Transverse colon (tissue), 4 donors: ENCODE measurements around the gene AHNAK. TPM values are rescaled to one million over a fixed set of nuclear protein-coding genes. Genes with fewer than 3 reads are reported as not detected.

ENCODE experiments used
- DNase-seq: peaks from one replicate; pipeline ENCODE4 v3.0.0-alpha.2; 2019
- H3K27ac ChIP-seq, 4 donors: fragments of 200-600 bp; sonication (generic); 2 replicates each; pipeline ENCODE4 v1.5.1; 2016 to 2018; ENCODE audit warnings: inconsistent platforms in 4 of 4
- H3K27me3 ChIP-seq: fragments of 200-600 bp; sonication (generic); 2 replicates; pipeline ENCODE4 v1.5.1; 2017; ENCODE audit warnings: inconsistent platforms
- H3K36me3 ChIP-seq, 4 donors: fragments of 200-600 bp; sonication (generic); 2 replicates each; pipeline ENCODE4 v1.5.1; 2017 to 2019; ENCODE audit warnings: inconsistent platforms in 4 of 4
- H3K4me1 ChIP-seq, 4 donors: fragments of 200-600 bp; sonication (generic); 2 replicates each; pipeline ENCODE4 v1.5.1; 2017 to 2020; ENCODE audit warnings: inconsistent platforms in 4 of 4
- H3K4me3 ChIP-seq, 4 donors: fragments of 200-600 bp; sonication (generic); 1 replicate in 1 of 4; 2 replicates in 3 of 4; pipeline versions ENCODE4 v1.5.1 to v1.6.1; 2017 to 2019; ENCODE audit warnings: inconsistent platforms in 4 of 4
- H3K9me3 ChIP-seq, 2 donors: fragments of 200-600 bp; sonication (generic); 2 replicates each; pipeline ENCODE4 v1.5.1; 2017 to 2019; ENCODE audit warnings: inconsistent platforms in 2 of 2
- EP300 ChIP-seq: sonication (generic); formaldehyde crosslinking; IDR thresholded peaks from one replicate; pipeline ENCODE4 v1.6.1; 2017; ENCODE audit warnings: antibody characterized with exemption, low read depth
- POLR2A ChIP-seq: fragments of 450-650 bp; IDR thresholded peaks from one replicate; pipeline ENCODE4 v1.6.1; 2016; ENCODE audit warnings: antibody characterized with exemption, mild to moderate bottlenecking, moderate library complexity
- POLR2AphosphoS5 ChIP-seq, 3 donors: sonication (generic); formaldehyde crosslinking; IDR thresholded peaks; one replicate each; pipeline ENCODE4 v1.6.1; 2016; ENCODE audit warnings: antibody characterized with exemption in 3 of 3
- WGBS, 2 donors: methylation state at CpG; one replicate each; pipeline ENCODE4 v1.1.5; 2018; ENCODE audit warnings: low coverage in 1 of 2; 5-methylcytosine and 5-hydroxymethylcytosine counted together
- in situ Hi-C, 4 donors: fragments of 200-750 bp; cut with MboI; loops; one replicate each; pipeline versions ENCODE4 v1.15.0 to v1.15.1; 2017; ENCODE audit warnings: low sequenced_read_pairs in 3 of 4, low pct_ligation_motif_present in 1 of 4, low pct_unique_long_range_greater_than_20kb in 1 of 4
- intact Hi-C: fragments of 100-400 bp; cut with DNase I; formaldehyde crosslinking; loops from one replicate; pipeline ENCODE4 v1.15.1; 2023; ENCODE audit warnings: low total_unique reads
- total RNA-seq, 4 donors: library from RNA; depleted of rRNA; stranded (reverse); fragments of >200 nt; gene quantifications; one replicate each; pipeline ENCODE4 v1.1.0, GENCODE V29; 2016
- TF ChIP-seq, protein P1 (sequence below), 5 experiments: fragments of 200-600 bp in 3 of 5; fragments of 450-650 bp in 2 of 5; sonication (generic) in 3 of 5; IDR thresholded peaks; 1 replicate in 2 of 5; 2 replicates in 3 of 5; pipeline ENCODE4 v1.5.1; 2016 to 2017; ENCODE audit warnings: antibody characterized with exemption in 5 of 5, inconsistent platforms in 3 of 5, mild to moderate bottlenecking in 2 of 5, moderate library complexity in 1 of 5

The AHNAK gene
- total RNA-seq, 4 donors from 2014 or later, result 561 to 1,032 (median 742) TPM

DNA sequence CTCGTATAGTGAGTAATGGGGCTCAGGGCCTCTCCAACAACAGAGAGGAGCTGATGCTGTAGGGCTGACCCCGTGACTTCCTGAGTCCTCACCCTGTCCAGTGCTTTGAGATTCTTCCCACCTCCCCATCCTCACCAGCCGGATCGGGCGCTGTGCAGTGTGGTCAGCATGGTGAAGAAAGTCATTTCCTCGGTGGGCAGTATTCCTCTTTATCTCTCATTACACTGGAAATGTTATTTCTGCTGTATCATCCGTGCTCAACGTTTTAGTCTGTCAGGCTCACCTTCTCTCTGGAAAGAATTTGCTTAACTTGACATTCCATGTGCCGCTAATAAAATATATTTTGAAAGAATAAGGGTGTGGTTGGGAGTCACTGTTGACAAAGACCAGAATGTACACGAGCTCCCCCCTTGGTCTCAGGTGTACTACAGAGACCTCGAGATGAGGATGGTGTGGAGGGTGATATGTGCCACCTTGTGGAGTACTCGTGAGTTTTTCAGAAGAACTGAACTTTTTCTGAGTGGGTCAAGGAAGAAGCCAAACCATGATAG is 153.5 kb downstream of the AHNAK start:
- no peak overlapping the region for H3K27ac ChIP-seq
- H3K27me3 ChIP-seq, result no peaks in the 10 kb centered on the region
- TF ChIP-seq, protein P1, sequence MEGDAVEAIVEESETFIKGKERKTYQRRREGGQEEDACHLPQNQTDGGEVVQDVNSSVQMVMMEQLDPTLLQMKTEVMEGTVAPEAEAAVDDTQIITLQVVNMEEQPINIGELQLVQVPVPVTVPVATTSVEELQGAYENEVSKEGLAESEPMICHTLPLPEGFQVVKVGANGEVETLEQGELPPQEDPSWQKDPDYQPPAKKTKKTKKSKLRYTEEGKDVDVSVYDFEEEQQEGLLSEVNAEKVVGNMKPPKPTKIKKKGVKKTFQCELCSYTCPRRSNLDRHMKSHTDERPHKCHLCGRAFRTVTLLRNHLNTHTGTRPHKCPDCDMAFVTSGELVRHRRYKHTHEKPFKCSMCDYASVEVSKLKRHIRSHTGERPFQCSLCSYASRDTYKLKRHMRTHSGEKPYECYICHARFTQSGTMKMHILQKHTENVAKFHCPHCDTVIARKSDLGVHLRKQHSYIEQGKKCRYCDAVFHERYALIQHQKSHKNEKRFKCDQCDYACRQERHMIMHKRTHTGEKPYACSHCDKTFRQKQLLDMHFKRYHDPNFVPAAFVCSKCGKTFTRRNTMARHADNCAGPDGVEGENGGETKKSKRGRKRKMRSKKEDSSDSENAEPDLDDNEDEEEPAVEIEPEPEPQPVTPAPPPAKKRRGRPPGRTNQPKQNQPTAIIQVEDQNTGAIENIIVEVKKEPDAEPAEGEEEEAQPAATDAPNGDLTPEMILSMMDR (IDR thresholded peaks at IDR 0.05), result peak in 3 of 5 experiments; percentile 12 to 28 (median 20)
- no peak for TF ChIP-seq POLR2A
- no peak overlapping the region for H3K4me3 ChIP-seq
- DNase-seq, result no peak
- H3K9me3 ChIP-seq, result no peaks in the 10 kb centered on the region
- H3K4me1 ChIP-seq, result peaks cover 8 to 26% (median 9%) of the 10 kb centered on the region in 4 donors
- no peaks in the 10 kb centered on the region for H3K36me3 ChIP-seq
- in situ Hi-C loops (loop anchor here (10.0 to 25.0 kb wide), 4 partner anchors 294 to 494 kb away; partner anchors contain the start of genes LRRN4CL (in 1 of the 4), SLC3A2 (in 1 of the 4) and UBXN1 (in 1 of the 4)), intact Hi-C loops (loop anchor here (10.0 kb wide), 2 partner anchors 152 to 292 kb away; partner anchors contain the start of genes AHNAK and LRRN4CL)
- WGBS, 2 donors, result 32 to 51% methylated on average over 3 to 12 of the region's 12 CpGs

DNA sequence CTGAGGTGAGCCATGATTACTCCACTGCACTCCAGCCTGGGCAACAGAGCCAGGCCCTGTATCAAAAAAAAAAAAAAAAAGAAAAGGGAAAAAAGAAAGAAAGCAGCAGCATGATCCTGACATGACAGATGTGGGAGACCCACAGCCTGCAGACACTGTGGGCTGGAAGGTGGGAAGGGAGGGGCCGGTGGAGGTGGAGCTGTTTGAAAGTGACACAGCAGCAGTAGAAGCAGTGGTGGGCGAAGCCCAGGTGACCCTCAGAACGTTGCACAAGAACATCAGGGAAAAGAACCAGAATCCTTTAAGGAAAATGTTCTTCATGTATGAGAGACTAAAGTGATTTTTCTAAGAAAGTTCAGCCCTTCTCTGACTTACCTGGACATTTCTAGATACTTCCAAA is 154.1 kb downstream of the AHNAK start:
- intact Hi-C loops (loop anchor here (10.0 kb wide), 2 partner anchors 152 to 292 kb away; partner anchors contain the start of genes AHNAK and LRRN4CL), in situ Hi-C loops (loop anchor here (10.0 to 25.0 kb wide), 4 partner anchors 295 to 495 kb away; partner anchors contain the start of genes LRRN4CL (in 1 of the 4), SLC3A2 (in 1 of the 4) and UBXN1 (in 1 of the 4))
- no peaks in the 10 kb centered on the region for H3K9me3 ChIP-seq
- WGBS, 2 donors, result 81 to 92% methylated on average over 2 to 3 of the region's 3 CpGs
- TF ChIP-seq, protein P1 (IDR thresholded peaks at IDR 0.05), result no peak
- H3K27ac ChIP-seq, result no peak overlapping the region
- no peaks in the 10 kb centered on the region for H3K27me3 ChIP-seq
- DNase-seq, result no peak
- H3K36me3 ChIP-seq, result no peaks in the 10 kb centered on the region
- peaks cover 4 to 21% (median 5%) of the 10 kb centered on the region in 4 donors for H3K4me1 ChIP-seq
- no peak overlapping the region for H3K4me3 ChIP-seq

DNA sequence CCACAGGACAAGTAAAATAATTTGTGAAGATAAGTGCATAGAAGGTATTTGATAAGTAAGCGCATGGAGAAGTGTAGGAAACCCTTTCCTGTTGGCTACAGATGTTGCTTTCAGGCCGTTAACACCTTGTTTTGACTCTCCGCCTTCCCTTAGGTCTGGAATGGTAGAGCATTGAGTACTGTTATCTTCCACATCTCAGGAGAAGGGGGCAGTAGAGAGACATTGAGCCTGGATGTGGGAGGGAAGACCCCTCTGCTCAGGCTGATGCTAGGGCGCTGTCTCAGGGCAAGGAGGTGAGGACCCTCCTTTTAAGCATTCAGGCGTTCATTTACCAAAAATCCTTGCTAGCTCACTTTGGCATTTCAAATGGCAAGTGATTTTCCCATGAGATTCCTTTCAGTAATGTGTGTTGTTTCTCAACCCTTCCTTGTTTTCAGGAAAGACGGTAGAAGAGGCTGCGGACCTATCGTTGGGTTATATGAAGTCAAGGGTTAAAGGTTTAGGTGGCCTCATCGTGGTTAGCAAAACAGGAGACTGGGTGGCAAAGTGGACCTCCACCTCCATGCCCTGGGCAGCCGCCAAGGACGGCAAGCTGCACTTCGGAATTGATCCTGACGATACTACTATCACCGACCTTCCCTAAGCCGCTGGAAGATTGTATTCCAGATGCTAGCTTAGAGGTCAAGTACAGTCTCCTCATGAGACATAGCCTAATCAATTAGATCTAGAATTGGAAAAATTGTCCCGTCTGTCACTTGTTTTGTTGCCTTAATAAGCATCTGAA is 154.8 kb downstream of the AHNAK start:
- intact Hi-C loops, result loop anchor here (10.0 kb wide), 2 partner anchors 153 to 293 kb away; partner anchors contain the start of genes AHNAK and LRRN4CL
- Histone ChIP-seq H3K4me1 (peaks cover 4 to 18% (median 5%) of the 10 kb centered on the region in 4 donors), H3K36me3 (no peaks in the 10 kb centered on the region), H3K9me3 (no peaks in the 10 kb centered on the region), H3K4me3 (no peak overlapping the region), H3K27ac (no peak overlapping the region), H3K27me3 (no peaks in the 10 kb centered on the region)
- TF ChIP-seq, protein P1 (IDR thresholded peaks at IDR 0.05), result no peak
- TF ChIP-seq EP300 (no peak), POLR2AphosphoS5 (IDR thresholded peaks at IDR 0.05) (no peak), POLR2A (no peak)
- in situ Hi-C loops, result loop anchor here (10.0 to 25.0 kb wide), 4 partner anchors 295 to 495 kb away; partner anchors contain the start of genes LRRN4CL (in 1 of the 4), SLC3A2 (in 1 of the 4) and UBXN1 (in 1 of the 4)
- no peak for DNase-seq
- WGBS, 2 donors, result 78 to 87% methylated on average over 6 to 16 of the region's 16 CpGs

DNA sequence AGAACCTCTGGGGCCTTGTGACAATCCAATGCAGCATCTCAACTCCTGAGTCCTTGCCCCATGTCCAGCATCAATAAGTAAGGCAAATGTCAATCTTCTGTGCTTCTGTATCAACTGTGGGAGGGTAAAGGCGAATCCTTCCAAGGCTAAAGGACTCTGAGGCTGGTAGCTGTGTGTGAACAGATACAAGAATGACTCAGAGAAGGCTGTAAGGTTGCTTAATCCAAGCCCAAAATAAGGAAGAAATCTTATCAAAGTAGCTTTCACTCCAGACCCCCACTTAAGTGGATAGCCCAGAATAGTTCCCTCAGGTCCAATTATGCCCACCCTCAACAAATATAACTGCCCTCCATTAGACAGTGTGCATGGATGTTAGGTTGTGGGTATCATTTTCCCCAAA is 155.9 kb downstream of the AHNAK start:
- Histone ChIP-seq H3K4me1 (peaks cover 4 to 10% (median 5%) of the 10 kb centered on the region in 4 donors), H3K27me3 (no peaks in the 10 kb centered on the region), H3K4me3 (no peak overlapping the region), H3K36me3 (no peaks in the 10 kb centered on the region), H3K27ac (no peak overlapping the region), H3K9me3 (no peaks in the 10 kb centered on the region)
- in situ Hi-C loops, result loop anchor here (10.0 to 25.0 kb wide), 4 partner anchors 297 to 497 kb away; partner anchors contain the start of genes LRRN4CL (in 1 of the 4), SLC3A2 (in 1 of the 4) and UBXN1 (in 1 of the 4)
- TF ChIP-seq POLR2A (no peak), POLR2AphosphoS5 (IDR thresholded peaks at IDR 0.05) (no peak), EP300 (no peak)
- TF ChIP-seq, protein P1 (IDR thresholded peaks at IDR 0.05), result no peak
- no peak for DNase-seq
- WGBS, 2 donors, result 78% methylated on average over 1 of the region's 1 CpG; no CpG with 5 or more reads in 1 of the 2 donors
- intact Hi-C loops, result loop anchor here (10.0 kb wide), 2 partner anchors 154 to 294 kb away; partner anchors contain the start of genes AHNAK and LRRN4CL
